Natural killer cell (primary cell): ENCODE measurements around the gene CENPL. TPM values are rescaled to one million over a fixed set of nuclear protein-coding genes. Genes with fewer than 3 reads are reported as not detected.
"Not testable (repeated sequence)": the region's sequence is repeated elsewhere in the genome, so short reads cannot be mapped to it uniquely, and the experiment has no call there.

Experiments used
- ATAC-seq, 3 donors: fragments of 150-1000 bp in 2 of 3; fragments of 200-7000 bp in 1 of 3; cut with Tn5 transposase; 1 replicate in 1 of 3; 2 replicates in 2 of 3; pipeline ENCODE4 v1.10.0; 2021; ENCODE audit warnings: mild to moderate bottlenecking in 2 of 3, moderate library complexity in 2 of 3
- DNase-seq, 2 donors: peaks; one replicate each; pipeline versions ENCODE4 v3.0.0 to v3.0.0-alpha.2; 2013 to 2021; ENCODE audit warnings: mixed read lengths in 1 of 2
- H3K27ac ChIP-seq: one replicate; pipeline ENCODE4 v1.5.1; 2013; ENCODE audit warnings: mild to moderate bottlenecking, low read length
- H3K27me3 ChIP-seq: one replicate; pipeline ENCODE4 v1.6.1; 2013; ENCODE audit warnings: low read length; ENCODE audit not compliant: control insufficient read depth, insufficient read depth
- H3K36me3 ChIP-seq: one replicate; pipeline ENCODE4 v1.6.1; 2013; ENCODE audit warnings: low read length; ENCODE audit not compliant: control insufficient read depth, insufficient read depth
- H3K4me1 ChIP-seq: one replicate; pipeline ENCODE4 v1.6.1; 2013; ENCODE audit warnings: low read length; ENCODE audit not compliant: control insufficient read depth, insufficient read depth
- H3K4me3 ChIP-seq: one replicate; pipeline ENCODE4 v1.5.1; 2013; ENCODE audit warnings: low read length
- H3K9me3 ChIP-seq: one replicate; pipeline ENCODE4 v1.6.1; 2013; ENCODE audit warnings: low read length; ENCODE audit not compliant: control insufficient read depth, insufficient read depth
- H3K27ac Mint-ChIP-seq, 2 donors: one replicate each; pipeline ENCODE4 v1.8.0; 2022; ENCODE audit warnings: mild to moderate bottlenecking in 2 of 2, mixed read lengths in 2 of 2, moderate library complexity in 1 of 2
- H3K27me3 Mint-ChIP-seq, 2 donors: one replicate each; pipeline ENCODE4 v1.8.0; 2022; ENCODE audit warnings: low read depth in 2 of 2, mixed read lengths in 2 of 2
- H3K36me3 Mint-ChIP-seq: one replicate; pipeline ENCODE4 v1.8.0; 2022; ENCODE audit warnings: mixed read lengths
- H3K4me1 Mint-ChIP-seq, 2 donors: one replicate each; pipeline ENCODE4 v1.8.0; 2022; ENCODE audit warnings: mixed read lengths in 2 of 2
- H3K4me3 Mint-ChIP-seq: one replicate; pipeline ENCODE4 v1.8.0; 2022; ENCODE audit warnings: mild to moderate bottlenecking, moderate library complexity, mixed read lengths
- H3K9me3 Mint-ChIP-seq, 2 donors: one replicate each; pipeline ENCODE4 v1.8.0; 2022; ENCODE audit warnings: mixed read lengths in 2 of 2
- CTCF ChIP-seq: fragments of 200-600 bp; IDR thresholded peaks from one replicate; pipeline ENCODE4 v1.8.0; 2022; ENCODE audit warnings: antibody characterized with exemption
- WGBS: methylation state at CpG from one replicate; pipeline ENCODE4 v1.1.7; 2013; ENCODE audit warnings: missing lambda C conversion rate; ENCODE audit not compliant: insufficient coverage; 5-methylcytosine and 5-hydroxymethylcytosine counted together
- intact Hi-C: fragments of 100-400 bp; cut with micrococcal nuclease; formaldehyde crosslinking; loops from one replicate; pipeline ENCODE4 v1.14.2; 2022
- total RNA-seq, 4 donors: library from RNA; stranded (reverse); fragments of 120-200 nt in 1 of 4; gene quantifications; one replicate each; pipeline versions ENCODE4 v1.2.3 to v1.2.4, GENCODE V29; 2013 to 2022

The CENPL gene
- total RNA-seq, 3 donors from 2014 or later (not counting 1 experiment from before 2014, with no cell fraction given) = 8.8 to 16.4 (median 10.0) TPM

- ATAC-seq (no peak), DNase-seq (no peak)
- intact Hi-C loops = no loop called here
- Mint-ChIP-seq H3K36me3 (peaks cover 6% of the 10 kb centered on the region), H3K9me3 (peaks cover 0 to 2% of the 10 kb centered on the region in 2 donors), H3K27me3 (no peaks in the 10 kb centered on the region), H3K4me3 (no peak overlapping the region), H3K27ac (peak overlapping the region; percentile 26 to 37), H3K4me1 (no peaks in the 10 kb centered on the region)
- no peaks in the 10 kb centered on the region for H3K9me3 ChIP-seq
- TF ChIP-seq CTCF = no peak
- WGBS = no CpG with 5 or more reads among the region's 2 CpGs
- no peak overlapping the region for H3K27ac ChIP-seq
- H3K4me3 ChIP-seq = no peak overlapping the region
- no peaks in the 10 kb centered on the region for H3K4me1 ChIP-seq
- peaks cover 13% of the 10 kb centered on the region for H3K36me3 ChIP-seq
- no peaks in the 10 kb centered on the region for H3K27me3 ChIP-seq
Observed at GRCh38 chr1:173768206-173768605, 56.5 kb downstream of the CENPL start.

- H3K36me3 Mint-ChIP-seq = peaks cover 34% of the 10 kb centered on the region
- H3K9me3 ChIP-seq, ATAC-seq, H3K4me1 Mint-ChIP-seq, H3K4me3 ChIP-seq, DNase-seq, intact Hi-C loops, H3K27me3 ChIP-seq, H3K27ac Mint-ChIP-seq, H3K4me3 Mint-ChIP-seq, H3K27ac ChIP-seq, H3K4me1 ChIP-seq, H3K27me3 Mint-ChIP-seq: not testable (repeated sequence)
- peaks cover 16% of the 10 kb centered on the region for H3K36me3 ChIP-seq
- WGBS = 99% methylated on average over 6 of the region's 6 CpGs
- H3K9me3 Mint-ChIP-seq = peaks cover 4 to 15% of the 10 kb centered on the region in 2 donors
Observed at GRCh38 chr1:173764331-173764730, 60.4 kb downstream of the CENPL start.

GRCh38 chr1:173758980-173759379, 65.7 kb downstream of the CENPL start:
- Mint-ChIP-seq H3K9me3 (peaks cover 4 to 15% of the 10 kb centered on the region in 2 donors), H3K4me1 (peaks cover 0 to 8% of the 10 kb centered on the region in 2 donors), H3K27ac (no peak overlapping the region), H3K27me3 (no peaks in the 10 kb centered on the region), H3K4me3 (no peak overlapping the region), H3K36me3 (peaks cover 39% of the 10 kb centered on the region)
- H3K27me3 ChIP-seq = no peaks in the 10 kb centered on the region
- DNase-seq (no peak), ATAC-seq (no peak)
- H3K36me3 ChIP-seq = peaks cover 52% of the 10 kb centered on the region
- intact Hi-C loops = no loop called here
- 100% methylated on average over 5 of the region's 5 CpGs for WGBS
- no peaks in the 10 kb centered on the region for H3K9me3 ChIP-seq
- H3K4me3 ChIP-seq = no peak overlapping the region
- TF ChIP-seq CTCF = no peak
- no peak overlapping the region for H3K27ac ChIP-seq
- H3K4me1 ChIP-seq = no peaks in the 10 kb centered on the region

- H3K27ac ChIP-seq = no peak overlapping the region
- peaks cover 4 to 11% of the 10 kb centered on the region in 2 donors for H3K9me3 Mint-ChIP-seq
- no peak overlapping the region for H3K4me3 Mint-ChIP-seq
- DNase-seq (no peak), ATAC-seq (no peak)
- H3K36me3 ChIP-seq = peaks cover 60% of the 10 kb centered on the region
- no peak overlapping the region for H3K4me3 ChIP-seq
- no peaks in the 10 kb centered on the region for H3K4me1 ChIP-seq
- no peaks in the 10 kb centered on the region for H3K9me3 ChIP-seq
- intact Hi-C loops = no loop called here
- no peak for TF ChIP-seq CTCF
- H3K36me3 Mint-ChIP-seq = peaks cover 39% of the 10 kb centered on the region
- H3K4me1 Mint-ChIP-seq = peaks cover 0 to 8% of the 10 kb centered on the region in 2 donors
- H3K27ac Mint-ChIP-seq = no peak overlapping the region
- H3K27me3 ChIP-seq = no peaks in the 10 kb centered on the region
- over 99% methylated on average over 6 of the region's 7 CpGs for WGBS
- no peaks in the 10 kb centered on the region for H3K27me3 Mint-ChIP-seq
Observed at GRCh38 chr1:173758110-173758509, 66.6 kb downstream of the CENPL start.
